Measurements from ENCODE around the gene ARAP1. TPM values are rescaled to one million over a fixed set of nuclear protein-coding genes. Genes with fewer than 3 reads are reported as not detected.

ARAP1 gene
- total RNA-seq, 1 donor from 2014 or later, result 60.2 TPM

DNA sequence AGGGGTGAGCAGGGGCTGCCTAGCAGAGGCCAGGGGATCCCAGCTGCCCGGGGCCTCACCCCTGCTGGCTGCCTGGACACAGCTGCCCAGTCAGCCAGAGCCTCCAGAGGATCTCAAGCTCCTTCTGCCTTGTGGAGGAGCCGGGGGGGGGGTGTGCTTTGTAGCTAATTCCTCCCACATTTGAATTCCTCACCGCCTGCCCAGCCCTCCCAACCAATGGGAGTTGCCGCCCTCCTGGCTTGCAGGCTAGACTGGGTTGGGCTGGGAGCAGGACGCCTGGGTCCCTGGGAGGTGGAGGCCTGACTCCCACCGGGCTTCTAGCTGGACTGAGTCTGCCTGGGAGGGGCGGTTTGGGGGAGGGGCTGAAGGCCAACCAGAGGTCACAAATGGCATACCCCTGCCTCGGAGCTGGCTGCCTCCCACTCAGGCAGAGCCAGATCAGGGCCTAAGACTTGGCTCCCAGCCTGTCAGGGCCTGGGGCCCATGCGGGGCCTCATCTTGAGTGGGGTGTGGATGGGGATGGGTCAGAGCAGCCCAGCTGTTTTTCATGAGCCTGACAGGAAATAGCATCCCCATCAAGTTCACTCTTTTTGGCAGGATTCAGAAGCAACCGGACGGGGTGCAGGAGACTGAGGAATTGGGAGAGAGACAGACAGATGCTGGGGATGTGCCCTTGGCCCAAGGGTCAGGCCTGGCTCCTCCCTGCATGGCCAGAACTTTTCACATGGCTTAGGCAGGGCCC, 48.8 kb downstream of the ARAP1 start:
- H3K4me3 ChIP-seq (ENCODE audit: low read depth, low read length), result no peak overlapping the region
- no peak for DNase-seq (ENCODE audit: low read depth)
- TF ChIP-seq, protein P1, sequence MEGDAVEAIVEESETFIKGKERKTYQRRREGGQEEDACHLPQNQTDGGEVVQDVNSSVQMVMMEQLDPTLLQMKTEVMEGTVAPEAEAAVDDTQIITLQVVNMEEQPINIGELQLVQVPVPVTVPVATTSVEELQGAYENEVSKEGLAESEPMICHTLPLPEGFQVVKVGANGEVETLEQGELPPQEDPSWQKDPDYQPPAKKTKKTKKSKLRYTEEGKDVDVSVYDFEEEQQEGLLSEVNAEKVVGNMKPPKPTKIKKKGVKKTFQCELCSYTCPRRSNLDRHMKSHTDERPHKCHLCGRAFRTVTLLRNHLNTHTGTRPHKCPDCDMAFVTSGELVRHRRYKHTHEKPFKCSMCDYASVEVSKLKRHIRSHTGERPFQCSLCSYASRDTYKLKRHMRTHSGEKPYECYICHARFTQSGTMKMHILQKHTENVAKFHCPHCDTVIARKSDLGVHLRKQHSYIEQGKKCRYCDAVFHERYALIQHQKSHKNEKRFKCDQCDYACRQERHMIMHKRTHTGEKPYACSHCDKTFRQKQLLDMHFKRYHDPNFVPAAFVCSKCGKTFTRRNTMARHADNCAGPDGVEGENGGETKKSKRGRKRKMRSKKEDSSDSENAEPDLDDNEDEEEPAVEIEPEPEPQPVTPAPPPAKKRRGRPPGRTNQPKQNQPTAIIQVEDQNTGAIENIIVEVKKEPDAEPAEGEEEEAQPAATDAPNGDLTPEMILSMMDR (conservative IDR thresholded peaks at IDR 0.05; ENCODE audit: low read depth, low read length), result no peak

DNA sequence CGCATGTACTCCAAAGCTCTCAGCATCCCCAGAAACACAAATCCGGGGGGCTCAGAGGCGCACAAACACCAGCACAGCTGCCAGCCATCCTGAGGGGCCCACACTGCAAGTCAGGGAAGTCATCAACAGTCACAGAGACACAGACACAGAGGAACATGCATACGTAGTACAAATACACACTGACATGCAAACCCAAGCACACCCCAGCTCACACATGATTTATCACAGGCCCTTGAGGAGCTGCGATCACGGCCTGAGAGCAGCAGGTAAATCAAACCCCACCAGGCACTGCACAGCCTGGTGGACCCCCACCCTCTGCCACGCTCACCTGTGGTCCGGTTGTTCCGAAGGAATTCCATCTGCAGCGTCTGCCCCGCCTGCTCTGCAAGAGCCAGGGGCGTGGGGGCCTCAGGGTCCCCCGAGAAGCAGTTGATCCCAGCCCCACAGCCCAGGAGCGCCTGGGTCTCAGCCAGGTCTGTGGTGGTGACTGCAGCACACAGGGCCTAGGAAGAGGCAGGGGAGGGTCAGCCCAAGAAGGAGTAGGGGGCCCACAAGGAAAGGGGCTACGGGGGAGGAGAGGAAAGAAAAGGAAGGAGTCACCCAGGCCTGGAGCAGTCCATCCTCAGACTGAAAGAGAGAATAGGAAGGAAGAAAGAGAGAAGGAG, 49.5 kb downstream of the ARAP1 start:
- DNase-seq (ENCODE audit: low read depth), result no peak
- no peak overlapping the region for H3K4me3 ChIP-seq (ENCODE audit: low read depth, low read length)
- TF ChIP-seq, protein P1 (conservative IDR thresholded peaks at IDR 0.05; ENCODE audit: low read depth, low read length), result no peak

DNA sequence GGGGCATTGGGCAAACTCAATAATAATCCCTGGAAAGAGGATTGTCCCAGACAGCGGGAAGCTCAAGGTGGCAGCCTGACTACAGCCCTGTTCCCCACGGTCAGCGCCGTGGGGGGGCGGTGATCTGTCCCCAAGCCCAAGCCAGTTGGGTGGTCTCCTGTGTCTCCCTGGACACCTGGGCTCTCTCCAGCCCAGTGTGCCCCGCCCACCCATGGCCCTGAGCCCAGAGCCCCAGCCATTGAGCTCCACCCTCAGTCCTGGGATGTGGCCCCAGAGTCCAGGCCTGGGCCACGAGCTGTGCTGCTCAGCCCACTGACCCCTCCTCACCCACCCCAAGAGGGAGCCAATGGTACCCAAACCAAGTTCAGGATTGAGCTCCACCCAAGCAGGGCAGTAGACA, 50.1 kb downstream of the ARAP1 start:
- TF ChIP-seq, protein P1 (conservative IDR thresholded peaks at IDR 0.05; ENCODE audit: low read depth, low read length), result no peak
- DNase-seq (ENCODE audit: low read depth), result no peak
- no peak overlapping the region for H3K4me3 ChIP-seq (ENCODE audit: low read depth, low read length)

DNA sequence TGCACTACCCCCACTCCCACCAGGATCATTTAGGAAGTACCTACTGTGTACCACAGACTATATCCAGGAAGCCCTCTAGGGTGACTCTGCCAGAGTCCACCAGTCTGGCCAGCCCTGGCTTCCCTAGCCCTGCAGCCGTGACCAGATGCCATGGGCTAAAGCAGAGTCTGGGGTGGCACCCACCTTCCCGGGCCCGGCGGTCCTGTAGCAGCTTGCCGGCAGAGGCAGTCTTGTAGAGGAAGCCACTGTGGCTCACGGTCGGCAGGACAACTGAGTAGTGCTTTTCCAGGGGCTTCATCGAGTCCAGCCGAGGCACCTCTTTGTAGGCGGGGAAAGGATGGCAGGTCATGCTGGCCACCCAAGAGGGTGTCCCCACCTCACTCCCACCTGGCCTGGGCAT, 50.7 kb downstream of the ARAP1 start:
- DNase-seq (ENCODE audit: low read depth), result no peak
- TF ChIP-seq, protein P1 (conservative IDR thresholded peaks at IDR 0.05; ENCODE audit: low read depth, low read length), result no peak
- no peak overlapping the region for H3K4me3 ChIP-seq (ENCODE audit: low read depth, low read length)

DNA sequence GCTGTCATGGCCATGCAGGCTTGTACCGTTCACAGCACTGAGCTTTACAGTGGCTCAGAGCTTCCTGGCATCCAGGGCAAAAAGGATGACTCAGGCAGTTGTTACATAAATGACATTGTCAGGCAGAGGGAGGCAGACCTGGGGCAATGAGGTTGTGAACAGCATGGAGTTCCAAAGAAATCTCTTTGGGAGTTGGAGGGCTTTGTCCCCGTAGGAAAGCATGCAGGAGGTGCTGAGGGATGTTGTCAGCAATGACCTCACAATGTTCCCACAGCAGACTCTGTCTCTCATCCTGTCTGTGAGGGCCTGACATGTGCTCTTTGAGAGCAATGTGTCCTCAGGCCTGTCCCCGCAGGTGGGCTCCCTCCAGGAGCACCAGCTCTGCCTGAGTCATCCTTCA, 52.1 kb downstream of the ARAP1 start:
- TF ChIP-seq, protein P1 (conservative IDR thresholded peaks at IDR 0.05; ENCODE audit: low read depth, low read length), result no peak
- H3K4me3 ChIP-seq (ENCODE audit: low read depth, low read length), result no peak overlapping the region
- DNase-seq (ENCODE audit: low read depth), result no peak

DNA sequence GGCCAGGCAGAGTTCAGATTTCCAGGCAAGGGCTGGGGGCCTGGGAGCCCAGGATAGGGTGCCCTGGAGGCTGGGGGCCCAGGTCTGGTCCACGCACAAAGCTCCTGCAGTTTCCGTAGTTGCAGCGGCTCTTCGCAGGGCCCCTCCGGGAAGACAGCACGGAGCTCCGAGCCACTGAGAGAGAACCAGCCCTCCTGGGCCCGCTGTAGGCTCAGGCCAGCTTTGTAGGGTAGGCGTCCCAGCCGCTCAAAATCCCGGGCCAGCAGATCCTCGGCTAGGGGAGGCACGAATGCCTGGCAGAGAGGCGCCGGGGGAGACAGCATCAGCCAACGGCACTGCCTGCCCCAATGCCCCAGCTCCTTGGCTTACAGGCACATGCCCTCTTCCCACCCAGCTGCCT, 54.4 kb downstream of the ARAP1 start:
- no peak for DNase-seq (ENCODE audit: low read depth)
- no peak overlapping the region for H3K4me3 ChIP-seq (ENCODE audit: low read depth, low read length)
- TF ChIP-seq, protein P1 (conservative IDR thresholded peaks at IDR 0.05; ENCODE audit: low read depth, low read length), result no peak
